WI38 (cell line): ENCODE results near the gene GUCY2F.

Source experiments
- H3K4me3 ChIP-seq: 2 replicates; pipeline ENCODE4 v1.5.1; 2011; ENCODE audit warnings: low read depth, mild to moderate bottlenecking, control low read depth, low read length
- CTCF ChIP-seq: IDR thresholded peaks from 2 replicates; pipeline ENCODE4 v1.5.1; 2012; ENCODE audit warnings: low read depth, mild to moderate bottlenecking, control low read depth, low read length

GUCY2F gene

DNA sequence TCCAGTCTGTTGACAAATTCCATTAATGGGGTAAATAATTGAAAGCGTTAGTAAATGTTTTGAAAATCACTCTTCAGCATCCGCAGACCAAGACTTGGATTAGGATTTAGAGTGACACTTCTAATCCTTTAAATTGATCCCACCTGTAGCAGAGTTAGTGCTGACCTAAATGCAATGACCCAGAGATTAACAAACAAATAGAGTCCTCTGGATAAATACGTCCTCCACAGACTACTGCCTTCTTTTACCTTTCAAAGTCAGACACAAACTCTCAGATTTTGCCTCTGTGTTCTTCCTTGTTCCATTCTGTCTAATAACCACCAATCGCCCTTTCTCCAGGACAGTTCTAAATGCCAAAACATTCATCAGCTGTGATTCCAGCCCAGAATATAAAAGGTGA lies at the start of gene GUCY2F:
TSS of gene GUCY2F (minus strand) at position 101 of the 400 bp plus-strand sequence. CDS start 6,150 bp downstream, outside the sequence.
- no peak for TF ChIP-seq CTCF
- no peak within 1 kb of the TSS for H3K4me3 ChIP-seq

DNA sequence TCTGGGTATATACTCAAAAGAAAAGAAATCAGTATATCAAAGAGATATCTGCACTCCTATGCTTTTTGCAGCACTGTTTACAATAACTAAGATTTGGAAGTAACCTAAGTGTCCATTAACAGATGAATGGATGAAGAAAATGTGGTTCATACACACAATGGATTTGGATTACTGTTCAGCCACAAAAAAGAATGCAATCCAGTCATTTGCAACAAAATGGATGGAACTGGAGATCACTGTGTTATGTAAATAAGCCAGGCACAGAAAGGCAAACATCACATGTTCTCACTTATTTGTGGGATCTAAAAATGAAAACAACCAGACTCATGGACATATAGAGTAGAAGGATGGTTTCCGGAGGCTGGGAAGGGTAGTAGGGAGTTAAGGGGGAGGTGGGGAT lies 37.1 kb upstream of the GUCY2F start:
- H3K4me3 ChIP-seq: no peak overlapping the region
- TF ChIP-seq CTCF: no peak

- TF ChIP-seq CTCF: no peak
- no peak overlapping the region for H3K4me3 ChIP-seq
Measured at GRCh38 chrX:109511113-109511512, 29.2 kb upstream of the GUCY2F start.

GRCh38 chrX:109508915-109509314 lies 27.0 kb upstream of the GUCY2F start:
- H3K4me3 ChIP-seq: no peak overlapping the region
- no peak for TF ChIP-seq CTCF

GRCh38 chrX:109501176-109501575 lies 19.3 kb upstream of the GUCY2F start:
- TF ChIP-seq CTCF: no peak
- no peak overlapping the region for H3K4me3 ChIP-seq

GRCh38 chrX:109498434-109498833 lies 16.5 kb upstream of the GUCY2F start:
- TF ChIP-seq CTCF: no peak
- no peak overlapping the region for H3K4me3 ChIP-seq

DNA sequence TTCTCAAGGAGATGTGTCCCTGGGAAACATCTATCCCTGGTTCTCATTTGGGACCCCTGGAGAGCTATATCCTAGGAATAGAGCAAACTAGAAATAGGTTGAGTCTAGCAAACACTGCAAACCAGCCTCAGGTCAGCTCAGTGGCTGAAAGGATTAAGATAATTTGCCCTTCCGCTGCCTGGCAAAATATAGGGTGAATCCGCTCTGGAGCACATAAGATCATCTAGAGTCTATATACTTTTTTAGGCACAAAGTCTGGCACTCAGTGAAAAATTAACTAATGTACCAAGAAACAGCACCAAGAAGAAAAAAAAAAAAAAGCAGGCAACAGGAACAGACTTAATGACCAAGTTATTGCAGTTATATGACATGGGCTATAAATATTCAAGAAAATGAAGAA lies 7.3 kb upstream of the GUCY2F start:
- TF ChIP-seq CTCF: no peak
- no peak overlapping the region for H3K4me3 ChIP-seq
